Activated T-cell treated with anti-CD3 and anti-CD28 coated beads for 24 hours (primary cell): ENCODE measurements around the gene KPNA1.
"Not testable (repeated sequence)": the region's sequence is repeated elsewhere in the genome, so short reads cannot be mapped to it uniquely, and the experiment has no call there.

ENCODE experiments used
- DNase-seq: peaks from one replicate; pipeline ENCODE4 v3.0.0-alpha.2; 2020; ENCODE audit warnings: low read depth

The KPNA1 gene

GRCh38 chr3:122519693-122520092 is 5.0 kb upstream of the KPNA1 start:
- DNase-seq: no peak

GRCh38 chr3:122516846-122517360 is 2.2 kb upstream of the KPNA1 start:
- DNase-seq: no peak

- DNase-seq: no peak
Measured at GRCh38 chr3:122515870-122516269, 1.1 kb upstream of the KPNA1 start.

- no peak for DNase-seq
Measured at GRCh38 chr3:122515020-122515468, 305 bp upstream of the KPNA1 start.

GRCh38 chr3:122513386-122514122 is 1.2 kb downstream of the KPNA1 start:
- no peak for DNase-seq

- DNase-seq: no peak
Measured at GRCh38 chr3:122512284-122512683, 2.5 kb downstream of the KPNA1 start.

- no peak for DNase-seq
Measured at GRCh38 chr3:122510878-122511535, 3.7 kb downstream of the KPNA1 start.

GRCh38 chr3:122508944-122509343 is 5.8 kb downstream of the KPNA1 start:
- not testable (repeated sequence) for DNase-seq

- DNase-seq: no peak
Measured at GRCh38 chr3:122508135-122508914, 6.4 kb downstream of the KPNA1 start.

- DNase-seq: no peak
Measured at GRCh38 chr3:122506450-122506849, 8.3 kb downstream of the KPNA1 start.

- no peak for DNase-seq
Measured at GRCh38 chr3:122505676-122506075, 9.1 kb downstream of the KPNA1 start.

GRCh38 chr3:122502941-122503340 is 11.8 kb downstream of the KPNA1 start:
- no peak for DNase-seq

GRCh38 chr3:122502139-122502538 is 12.6 kb downstream of the KPNA1 start:
- no peak for DNase-seq

GRCh38 chr3:122500964-122501363 is 13.8 kb downstream of the KPNA1 start:
- DNase-seq: not testable (repeated sequence)

GRCh38 chr3:122498152-122498551 is 16.6 kb downstream of the KPNA1 start:
- DNase-seq: no peak

- DNase-seq: peak; percentile 30
Measured at GRCh38 chr3:122497425-122497824, 17.3 kb downstream of the KPNA1 start.

GRCh38 chr3:122496508-122496907 is 18.2 kb downstream of the KPNA1 start:
- DNase-seq: no peak

- no peak for DNase-seq
Measured at GRCh38 chr3:122493296-122493695, 21.4 kb downstream of the KPNA1 start.

- DNase-seq: no peak
Measured at GRCh38 chr3:122488262-122488973, 26.3 kb downstream of the KPNA1 start.

- no peak for DNase-seq
Measured at GRCh38 chr3:122484985-122485384, 29.8 kb downstream of the KPNA1 start.

- DNase-seq: no peak
Measured at GRCh38 chr3:122481390-122481789, 33.3 kb downstream of the KPNA1 start.

- DNase-seq: no peak
Measured at GRCh38 chr3:122476532-122476931, 38.2 kb downstream of the KPNA1 start.
